Ascending aorta (tissue), 2 donors: ENCODE data around the gene CCL11. TPM values are rescaled to one million over a fixed set of nuclear protein-coding genes. Genes with fewer than 3 reads are reported as not detected.

Experiments used
- DNase-seq, 2 donors: peaks; one replicate each; pipeline ENCODE4 v3.0.0-alpha.2; 2019; ENCODE audit warnings: low spot score in 2 of 2
- H3K27ac ChIP-seq, 2 donors: fragments of 200-600 bp; sonication (generic); one replicate each; pipeline ENCODE4 v1.5.1; 2016 to 2017; ENCODE audit warnings: mild to moderate bottlenecking in 1 of 2
- H3K27me3 ChIP-seq: fragments of 200-600 bp; sonication (generic); one replicate; pipeline ENCODE4 v1.5.1; 2017
- H3K36me3 ChIP-seq, 2 donors: fragments of 200-600 bp; sonication (generic); one replicate each; pipeline ENCODE4 v1.5.1; 2016
- H3K4me1 ChIP-seq, 2 donors: fragments of 200-600 bp; sonication (generic); one replicate each; pipeline ENCODE4 v1.5.1; 2016 to 2017; ENCODE audit warnings: mild to moderate bottlenecking in 1 of 2
- H3K4me3 ChIP-seq, 2 donors: fragments of 200-600 bp; sonication (generic); one replicate each; pipeline ENCODE4 v1.5.1; 2016 to 2017; ENCODE audit warnings: mild to moderate bottlenecking in 1 of 2
- H3K9me3 ChIP-seq, 2 donors: fragments of 200-600 bp; sonication (generic); one replicate each; pipeline ENCODE4 v1.5.1; 2016
- CTCF ChIP-seq, 3 experiments: fragments of 200-600 bp in 2 of 3; fragments of 450-650 bp in 1 of 3; sonication (generic) in 2 of 3; IDR thresholded peaks; one replicate each; pipeline ENCODE4 v1.5.1; 2016 to 2019; ENCODE audit warnings: antibody characterized with exemption in 3 of 3, mild to moderate bottlenecking in 1 of 3, moderate library complexity in 1 of 3
- intact Hi-C: fragments of 100-400 bp; cut with DNase I; formaldehyde crosslinking; loops from one replicate; pipeline ENCODE4 v1.15.1; 2023
- total RNA-seq: library from RNA; depleted of rRNA; stranded (reverse); fragments of >200 nt; gene quantifications from one replicate; pipeline ENCODE4 v1.1.0, GENCODE V29; 2016

CCL11 gene
- total RNA-seq, 1 donor from 2014 or later: not detected

DNA sequence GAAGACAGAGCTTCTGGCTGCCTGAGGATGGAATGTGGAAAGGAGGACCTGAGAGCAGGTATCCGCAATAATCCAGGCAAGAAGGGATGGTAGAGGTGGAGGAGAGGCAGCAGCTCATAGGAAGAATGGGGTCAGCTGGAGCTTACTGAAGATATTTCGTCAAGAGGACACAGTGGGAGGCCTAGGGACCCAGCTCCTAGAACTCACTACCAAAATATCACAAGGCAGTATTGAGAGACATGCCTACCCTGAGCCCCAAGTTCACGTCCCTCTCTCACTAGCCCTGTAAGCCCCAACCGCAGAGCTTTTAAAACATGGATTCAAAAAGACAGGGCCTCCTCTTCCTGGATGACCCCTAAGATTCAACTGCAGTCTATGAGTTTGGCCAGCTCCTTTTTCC lies 19.5 kb downstream of the CCL11 start:
- no peak for DNase-seq
- no peaks in the 10 kb centered on the region for H3K9me3 ChIP-seq
- intact Hi-C loops: loop anchor here (5.0 kb wide), 1 partner anchor 58 kb away; no protein-coding TSS in a partner anchor
- H3K27ac ChIP-seq: no peak overlapping the region
- no peak overlapping the region for H3K4me3 ChIP-seq
- H3K27me3 ChIP-seq: no peaks in the 10 kb centered on the region
- H3K36me3 ChIP-seq: no peaks in the 10 kb centered on the region
- TF ChIP-seq CTCF (IDR thresholded peaks at IDR 0.05): no peak
- H3K4me1 ChIP-seq: peaks cover 3 to 10% of the 10 kb centered on the region in 2 donors

DNA sequence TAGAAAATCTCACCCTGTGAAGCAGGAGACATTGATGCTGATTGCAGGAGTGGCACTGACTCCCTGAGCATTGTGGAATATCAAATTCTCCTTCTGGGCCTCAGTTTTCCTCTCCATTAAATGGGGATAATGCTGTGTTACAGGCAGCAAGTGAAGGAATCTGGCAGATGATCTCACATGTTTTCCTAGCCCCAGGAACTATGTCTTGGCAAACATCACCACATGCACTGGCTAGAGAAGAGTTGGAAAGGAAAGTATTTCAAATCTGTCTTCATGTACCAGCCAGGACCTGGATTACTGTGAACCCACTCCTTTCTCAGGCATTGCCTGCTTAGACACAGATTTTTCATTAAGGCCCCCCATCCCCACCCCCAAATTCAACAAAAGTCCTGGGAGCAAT lies 20.1 kb downstream of the CCL11 start:
- Histone ChIP-seq H3K4me1 (peaks cover 3 to 9% of the 10 kb centered on the region in 2 donors), H3K9me3 (no peaks in the 10 kb centered on the region), H3K27ac (no peak overlapping the region), H3K27me3 (no peaks in the 10 kb centered on the region), H3K4me3 (no peak overlapping the region), H3K36me3 (no peaks in the 10 kb centered on the region)
- no peak for DNase-seq
- TF ChIP-seq CTCF (IDR thresholded peaks at IDR 0.05): no peak
- intact Hi-C loops: loop anchor here (2.0 to 5.0 kb wide), 2 partner anchors 55 to 58 kb away; no protein-coding TSS in a partner anchor

DNA sequence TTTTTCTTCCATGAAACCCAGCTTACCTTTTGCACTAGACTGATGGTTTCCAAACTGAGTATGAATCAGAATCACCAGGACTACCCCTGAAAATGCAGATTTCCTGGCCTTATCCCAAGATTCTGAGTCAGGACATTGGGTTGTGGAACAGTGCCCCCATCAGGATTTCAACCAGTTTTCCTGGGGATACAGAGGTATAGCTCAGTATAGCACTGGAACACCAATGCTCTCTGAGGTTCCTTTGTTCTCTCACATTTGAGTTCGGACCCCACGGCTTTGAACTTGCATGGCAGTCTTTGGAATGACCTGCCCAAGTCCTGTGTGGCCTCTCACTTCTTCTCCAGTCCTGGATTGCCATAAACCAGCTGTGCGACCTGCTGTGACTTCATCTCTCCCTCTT lies 20.9 kb downstream of the CCL11 start:
- peak in 1 of 2 donors; percentile 69 for DNase-seq
- Histone ChIP-seq H3K9me3 (no peaks in the 10 kb centered on the region), H3K4me3 (no peak overlapping the region), H3K27ac (no peak overlapping the region), H3K36me3 (no peaks in the 10 kb centered on the region), H3K4me1 (peaks cover 0 to 5% of the 10 kb centered on the region in 2 donors), H3K27me3 (no peaks in the 10 kb centered on the region)
- TF ChIP-seq CTCF (IDR thresholded peaks at IDR 0.05): peak; percentile 48 to 60 (median 51)
- intact Hi-C loops: loop anchor here (2.0 to 5.0 kb wide), 2 partner anchors 54 to 59 kb away; no protein-coding TSS in a partner anchor

GRCh38 chr17:34307110-34307509 lies 21.6 kb downstream of the CCL11 start:
- no peak for DNase-seq
- no peaks in the 10 kb centered on the region for H3K36me3 ChIP-seq
- H3K4me3 ChIP-seq: no peak overlapping the region
- intact Hi-C loops: loop anchor here (1.0 to 5.0 kb wide), 3 partner anchors 54 to 107 kb away; no protein-coding TSS in a partner anchor
- no peaks in the 10 kb centered on the region for H3K9me3 ChIP-seq
- H3K27me3 ChIP-seq: no peaks in the 10 kb centered on the region
- no peak overlapping the region for H3K27ac ChIP-seq
- no peak for TF ChIP-seq CTCF (IDR thresholded peaks at IDR 0.05)
- H3K4me1 ChIP-seq: peaks cover 0 to 5% of the 10 kb centered on the region in 2 donors

GRCh38 chr17:34308371-34308770 lies 22.8 kb downstream of the CCL11 start:
- TF ChIP-seq CTCF (IDR thresholded peaks at IDR 0.05): no peak
- DNase-seq: no peak
- H3K4me3 ChIP-seq: no peak overlapping the region
- H3K27ac ChIP-seq: no peak overlapping the region
- H3K9me3 ChIP-seq: no peaks in the 10 kb centered on the region
- H3K4me1 ChIP-seq: peaks cover 0 to 8% of the 10 kb centered on the region in 2 donors
- no peaks in the 10 kb centered on the region for H3K27me3 ChIP-seq
- no peaks in the 10 kb centered on the region for H3K36me3 ChIP-seq
- intact Hi-C loops: loop anchor here (5.0 kb wide), 1 partner anchor 61 kb away; no protein-coding TSS in a partner anchor
